NOMO-1 (cell line): ENCODE measurements around the gene STARD7.
"Not testable (repeated sequence)": the region's sequence is repeated elsewhere in the genome, so short reads cannot be mapped to it uniquely, and the experiment has no call there.

Source experiments
- DNase-seq, 2 experiments: peaks; one replicate each; lab custom pipeline; 2025; ENCODE audit not compliant: unreplicated experiment in 2 of 2; lab: John Stamatoyannopoulos, UW

STARD7 gene

DNA sequence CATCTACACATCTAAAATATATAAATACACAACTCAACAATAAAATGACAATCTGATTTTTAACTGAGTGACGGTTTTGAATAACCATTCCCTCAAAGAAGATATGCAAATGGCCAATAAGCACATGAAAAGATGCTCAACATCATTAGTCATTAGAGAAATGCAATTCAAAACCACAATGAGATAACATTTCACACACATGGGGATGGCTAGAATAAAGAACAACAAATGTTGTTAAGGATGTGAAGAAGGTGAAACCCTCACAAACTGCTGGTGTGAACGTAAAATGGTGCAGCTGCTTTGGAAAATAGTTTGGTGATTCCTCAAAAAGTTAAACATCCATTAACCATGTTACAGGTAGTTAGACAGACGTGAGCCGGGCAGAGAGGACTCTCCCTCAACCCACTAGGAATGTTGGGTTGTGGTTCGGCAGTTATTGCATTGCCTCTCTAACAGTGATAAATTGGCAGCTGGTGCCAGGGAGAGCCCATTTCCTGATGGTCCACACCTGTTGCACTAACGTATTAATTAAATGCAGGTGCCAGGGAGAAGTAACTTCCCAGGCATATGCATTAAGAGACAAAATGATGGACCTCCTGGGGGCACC, 41.1 kb downstream of the STARD7 start:
- DNase-seq: no peak

DNA sequence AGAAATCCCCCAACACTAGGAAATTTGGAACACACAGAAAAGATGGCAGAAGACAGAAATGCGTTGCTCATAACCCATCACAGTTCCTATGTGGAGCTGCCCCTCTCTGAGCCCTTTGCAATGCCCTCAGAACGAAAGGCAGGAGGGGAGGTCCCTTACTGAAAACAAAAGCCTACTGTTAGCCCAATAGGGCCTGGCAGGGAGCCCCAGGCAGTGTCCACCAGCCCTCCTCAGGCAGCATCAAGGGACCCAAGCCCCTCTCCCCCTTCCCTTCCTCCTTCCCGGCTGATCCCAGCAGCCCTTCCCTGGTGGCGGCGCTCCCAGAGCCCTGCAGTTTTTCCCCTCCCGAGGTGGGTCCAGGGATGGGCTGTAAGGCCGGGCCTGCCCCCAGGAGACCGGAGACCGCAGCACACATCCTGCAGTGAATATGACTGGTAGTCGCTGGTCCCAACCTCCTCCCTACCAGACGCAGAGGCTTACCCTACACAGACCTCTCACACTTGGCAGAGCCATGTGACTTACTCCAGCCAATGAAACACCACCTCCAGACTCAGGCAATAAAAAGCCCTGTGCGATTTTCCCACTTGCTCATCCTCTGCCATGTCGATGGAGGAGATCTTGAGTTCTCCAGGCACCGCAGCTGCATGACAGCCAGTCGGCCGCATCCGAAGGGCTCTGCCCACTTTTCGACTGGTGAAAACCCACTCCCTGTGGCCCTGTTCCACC, 44.0 kb downstream of the STARD7 start:
- no peak for DNase-seq

GRCh38 chr2:96163768-96164429, 44.7 kb downstream of the STARD7 start:
- no peak for DNase-seq

DNA sequence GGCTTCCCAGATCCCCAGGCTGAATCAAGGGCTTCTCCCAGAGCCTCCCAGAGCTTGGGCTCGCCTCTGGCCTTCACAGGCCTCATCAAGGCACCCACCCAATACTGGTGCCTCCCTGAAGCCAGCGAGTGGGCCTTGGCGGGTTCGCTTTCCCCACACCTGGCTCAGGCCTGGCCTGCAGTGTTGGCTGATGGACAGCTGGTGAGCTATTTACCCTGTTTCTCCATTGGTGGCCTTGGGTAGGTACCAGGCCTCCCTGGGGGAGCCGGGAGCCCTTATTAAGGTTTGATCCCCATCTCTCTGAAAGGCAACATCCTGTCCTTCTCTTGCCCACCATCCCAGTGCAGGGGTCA, 45.2 kb downstream of the STARD7 start:
- DNase-seq: no peak

DNA sequence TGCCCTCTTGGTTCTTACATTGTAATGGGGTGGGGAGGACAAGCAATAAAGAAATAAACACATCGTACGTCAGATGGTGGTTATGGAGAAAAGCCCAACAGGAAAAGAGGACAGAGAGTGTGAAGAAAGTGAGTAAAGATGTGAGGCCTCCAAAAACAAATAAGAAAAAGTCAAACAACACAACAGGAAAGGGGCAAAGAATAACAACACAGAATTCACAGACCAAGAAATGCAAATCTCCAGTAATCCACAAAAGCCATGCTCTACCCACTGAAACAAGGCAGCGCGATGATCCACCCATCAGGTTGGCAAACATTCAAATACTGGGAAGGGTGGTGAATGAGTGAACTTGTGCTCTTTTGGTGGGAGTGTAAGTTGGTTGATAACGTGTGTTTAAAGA, 46.7 kb downstream of the STARD7 start:
- DNase-seq: no peak

DNA sequence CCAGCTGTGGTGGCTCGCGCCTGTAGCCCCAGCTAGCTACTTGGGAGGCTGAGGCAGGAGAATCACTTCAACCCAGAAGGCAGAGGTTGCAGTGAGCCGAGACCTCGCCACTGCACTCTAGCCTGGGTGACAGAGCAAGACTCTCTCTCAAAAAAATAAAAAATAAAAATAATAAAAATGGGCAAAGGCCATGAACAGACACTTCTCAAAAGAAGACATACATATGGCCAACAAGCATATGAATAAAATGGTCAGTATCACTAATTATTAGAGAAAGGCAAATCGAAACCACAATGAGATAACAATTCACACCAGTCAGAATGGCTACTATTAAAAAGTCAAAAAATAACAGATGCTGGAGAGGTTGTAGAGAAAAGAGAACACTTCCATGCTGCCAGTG, 48.3 kb downstream of the STARD7 start:
- not testable (repeated sequence) for DNase-seq

- DNase-seq: no peak
Measured at GRCh38 chr2:96159084-96159830, 49.4 kb downstream of the STARD7 start.

DNA sequence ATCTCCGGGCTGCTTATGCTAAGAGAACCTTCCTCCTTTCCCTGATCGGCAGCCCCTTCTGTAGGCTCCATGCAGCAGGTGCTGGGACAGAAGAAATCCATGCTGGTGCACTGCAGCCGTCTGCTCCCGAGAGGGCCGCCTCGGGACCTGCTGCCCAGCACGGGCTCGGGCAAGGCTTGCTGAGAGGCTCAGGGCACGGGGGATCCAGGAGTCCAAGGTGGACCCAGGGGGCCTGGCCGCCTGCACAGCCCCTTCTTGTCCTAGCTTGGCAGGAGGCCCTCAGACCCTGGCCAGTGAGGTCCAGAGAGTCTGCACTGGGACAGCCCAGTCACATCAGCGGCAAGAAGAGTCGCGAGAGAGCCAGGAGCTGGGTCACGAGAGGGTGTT, 50.1 kb downstream of the STARD7 start:
- DNase-seq: no peak

DNA sequence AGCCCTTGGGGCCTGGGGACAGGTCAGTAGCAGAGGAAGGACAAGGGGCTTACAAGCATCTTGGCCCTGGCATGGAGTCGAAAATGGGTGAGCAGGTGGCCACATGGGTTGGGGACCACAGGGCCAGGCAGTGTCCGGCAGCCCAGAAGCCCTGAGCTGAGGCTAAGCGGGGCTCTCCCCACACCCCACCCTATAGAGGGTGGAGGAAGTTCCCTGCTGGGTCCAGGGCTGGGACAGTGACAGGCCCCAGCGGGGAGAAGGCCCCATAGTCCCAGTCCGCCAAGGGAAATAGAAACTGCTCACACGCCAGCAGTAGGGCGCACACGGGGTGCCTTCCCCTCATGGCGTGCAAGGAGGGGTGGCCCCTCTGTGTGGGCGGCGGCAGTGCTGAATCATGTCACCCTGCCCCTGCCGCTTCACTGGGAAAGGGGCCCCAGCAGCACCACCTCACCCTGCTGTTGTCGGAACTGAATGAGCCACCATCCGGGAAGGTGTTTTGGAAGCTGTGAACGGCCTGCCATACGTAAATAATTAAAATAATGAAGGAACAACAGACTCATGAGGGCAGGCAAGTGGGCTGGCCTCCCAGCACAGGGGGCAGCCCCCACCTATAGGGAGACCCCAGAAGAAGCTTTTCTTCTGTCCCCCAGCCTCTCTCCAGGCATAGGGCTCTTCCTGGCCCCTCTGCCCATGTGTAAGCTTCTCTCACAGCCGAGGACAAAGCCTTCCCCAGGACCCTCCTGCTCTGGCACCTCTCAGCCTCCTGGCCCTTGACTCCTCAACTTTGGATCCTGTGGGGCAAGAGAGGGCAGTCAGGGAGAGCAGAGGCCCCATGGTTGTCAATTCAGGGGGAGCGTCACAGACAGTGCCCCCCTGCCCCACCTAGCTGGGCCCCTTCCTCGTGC, 50.7 kb downstream of the STARD7 start:
- no peak for DNase-seq

DNA sequence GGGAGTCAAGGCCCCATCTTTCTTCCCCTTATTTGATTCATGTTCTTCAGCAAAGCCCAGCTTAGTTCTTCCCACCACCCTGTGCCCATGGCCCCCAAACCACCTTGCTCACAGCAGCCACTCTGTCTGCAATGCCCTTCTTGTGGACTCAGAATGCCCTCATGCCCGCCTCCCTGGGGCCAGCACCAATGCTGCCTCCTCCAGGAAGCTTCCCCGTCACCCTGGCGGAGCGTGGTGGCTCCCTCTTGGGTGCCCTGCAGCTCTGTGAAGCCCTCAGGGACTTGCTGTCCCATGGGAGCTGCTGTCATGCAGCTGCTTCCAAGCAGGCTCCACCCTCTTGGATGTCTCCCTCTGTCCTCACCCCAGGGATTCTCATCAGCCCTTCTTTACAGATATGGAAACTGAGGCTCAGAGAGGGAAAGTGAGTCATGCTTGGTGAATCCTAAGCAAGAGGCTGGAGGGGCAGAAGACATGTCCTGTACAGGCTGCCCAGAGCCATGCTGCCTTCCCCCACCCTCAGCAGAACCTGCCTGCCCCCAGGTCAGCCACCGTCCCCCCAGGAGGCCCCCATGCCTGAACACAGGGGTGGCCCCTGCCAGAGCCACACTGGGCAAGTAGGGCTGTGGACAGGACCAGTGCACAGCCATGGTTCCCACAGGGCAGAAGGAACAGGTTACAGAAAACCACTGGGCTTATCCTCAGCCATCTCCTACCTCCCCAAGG, 51.5 kb downstream of the STARD7 start:
- no peak for DNase-seq

GRCh38 chr2:96156011-96156820, 52.4 kb downstream of the STARD7 start:
- no peak for DNase-seq

DNA sequence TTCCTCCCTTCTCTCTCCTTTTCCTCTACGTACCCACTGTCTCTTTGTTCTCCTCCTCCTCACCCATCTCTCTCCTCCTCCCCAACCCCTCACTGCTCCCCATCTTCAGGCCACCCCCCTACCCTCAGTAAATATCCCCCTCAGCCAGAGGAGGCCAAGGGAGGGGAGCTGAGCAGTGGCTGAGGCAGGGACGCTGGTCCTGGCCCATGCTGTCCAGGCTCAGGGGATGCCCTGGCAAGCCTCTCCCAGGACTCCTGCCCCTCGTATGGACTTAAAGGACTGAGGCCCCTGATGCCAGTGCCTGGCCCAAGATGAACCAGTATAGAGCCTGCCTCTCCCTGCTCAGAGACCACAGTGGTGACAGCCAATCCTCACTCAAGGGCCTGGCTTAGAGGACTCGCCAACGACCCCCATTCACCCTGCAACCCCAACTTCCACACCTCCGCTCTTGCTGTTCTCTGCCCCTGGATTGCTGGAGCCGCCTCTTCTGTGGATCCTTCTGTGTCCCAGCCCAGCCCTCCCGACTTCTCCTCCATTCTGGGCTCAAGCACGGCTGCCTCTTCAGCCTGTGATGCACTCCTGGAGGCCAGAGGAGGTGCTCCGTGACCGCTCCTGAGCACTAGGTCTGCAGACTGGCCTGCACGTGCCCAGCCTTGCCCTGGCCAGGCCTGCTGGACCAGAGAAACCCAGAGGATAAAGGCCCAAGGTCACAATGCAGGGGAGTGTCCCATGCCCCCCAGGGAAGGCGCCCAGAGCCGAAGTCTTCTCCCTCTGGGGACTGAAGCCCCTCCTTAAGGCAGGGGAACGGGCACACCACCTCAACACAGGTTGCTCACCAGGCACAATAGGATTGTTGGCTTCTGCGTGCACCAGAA, 53.9 kb downstream of the STARD7 start:
- no peak for DNase-seq

- DNase-seq: no peak
Measured at GRCh38 chr2:96153991-96154431, 54.6 kb downstream of the STARD7 start.

DNA sequence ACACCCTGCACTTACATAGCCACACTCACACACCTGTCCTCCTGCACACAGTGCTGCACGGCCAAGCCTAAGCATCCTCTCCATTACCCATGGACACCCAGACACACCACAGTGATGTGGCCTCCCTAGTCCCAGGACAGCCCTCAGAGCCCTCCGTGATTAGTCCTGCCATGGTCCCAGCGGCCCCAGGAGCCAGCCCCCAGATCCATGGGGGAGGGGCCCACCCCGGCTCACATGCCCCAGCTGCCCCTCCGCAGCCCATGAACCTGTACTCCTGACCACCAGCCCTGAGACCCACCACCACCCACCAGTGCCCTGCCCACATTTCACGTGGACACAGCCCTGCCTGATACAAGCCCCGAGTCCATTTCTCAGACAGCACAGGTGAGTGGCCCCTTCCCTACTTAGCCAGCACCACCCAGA, 55.3 kb downstream of the STARD7 start:
- no peak for DNase-seq

- DNase-seq: no peak
Measured at GRCh38 chr2:96152304-96153161, 56.1 kb downstream of the STARD7 start.

DNA sequence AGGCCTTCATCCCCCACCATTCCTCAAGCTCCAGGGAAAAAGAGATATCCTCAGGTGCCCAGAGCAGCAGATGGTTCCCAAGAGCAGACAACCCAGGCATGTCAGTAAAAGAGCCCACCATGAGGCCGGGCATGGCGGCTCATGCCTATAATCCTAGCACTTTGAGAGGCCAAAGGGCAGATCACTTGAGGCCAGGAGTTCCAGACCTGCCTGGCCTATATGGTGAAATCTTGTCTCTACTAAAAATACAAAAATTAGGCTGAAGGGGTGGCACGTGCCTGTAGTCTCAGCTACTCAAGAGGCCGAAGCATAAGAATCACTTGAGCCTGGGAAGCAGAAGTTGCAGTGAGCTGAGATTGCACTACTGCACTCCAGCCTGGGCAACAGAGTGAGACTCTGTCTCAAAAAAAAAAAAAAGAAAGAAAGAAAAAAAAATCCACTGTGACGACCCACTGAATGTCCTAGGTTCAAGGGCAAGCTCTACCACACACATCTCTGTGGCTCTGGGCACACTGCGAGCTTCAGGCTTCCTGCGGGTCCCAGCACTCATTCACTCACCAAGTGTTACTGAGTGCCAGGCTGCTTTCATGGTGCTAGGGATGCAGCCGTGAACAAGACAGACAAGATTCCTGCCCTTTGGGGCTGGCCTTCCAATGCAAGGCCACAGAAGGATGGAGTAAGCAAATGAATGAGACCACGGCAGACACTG, 56.9 kb downstream of the STARD7 start:
- DNase-seq: no peak
